Measurements from ENCODE around the gene TBPL1.
"Not testable (repeated sequence)": the region's sequence is repeated elsewhere in the genome, so short reads cannot be mapped to it uniquely, and the experiment has no call there.

The TBPL1 gene

DNA sequence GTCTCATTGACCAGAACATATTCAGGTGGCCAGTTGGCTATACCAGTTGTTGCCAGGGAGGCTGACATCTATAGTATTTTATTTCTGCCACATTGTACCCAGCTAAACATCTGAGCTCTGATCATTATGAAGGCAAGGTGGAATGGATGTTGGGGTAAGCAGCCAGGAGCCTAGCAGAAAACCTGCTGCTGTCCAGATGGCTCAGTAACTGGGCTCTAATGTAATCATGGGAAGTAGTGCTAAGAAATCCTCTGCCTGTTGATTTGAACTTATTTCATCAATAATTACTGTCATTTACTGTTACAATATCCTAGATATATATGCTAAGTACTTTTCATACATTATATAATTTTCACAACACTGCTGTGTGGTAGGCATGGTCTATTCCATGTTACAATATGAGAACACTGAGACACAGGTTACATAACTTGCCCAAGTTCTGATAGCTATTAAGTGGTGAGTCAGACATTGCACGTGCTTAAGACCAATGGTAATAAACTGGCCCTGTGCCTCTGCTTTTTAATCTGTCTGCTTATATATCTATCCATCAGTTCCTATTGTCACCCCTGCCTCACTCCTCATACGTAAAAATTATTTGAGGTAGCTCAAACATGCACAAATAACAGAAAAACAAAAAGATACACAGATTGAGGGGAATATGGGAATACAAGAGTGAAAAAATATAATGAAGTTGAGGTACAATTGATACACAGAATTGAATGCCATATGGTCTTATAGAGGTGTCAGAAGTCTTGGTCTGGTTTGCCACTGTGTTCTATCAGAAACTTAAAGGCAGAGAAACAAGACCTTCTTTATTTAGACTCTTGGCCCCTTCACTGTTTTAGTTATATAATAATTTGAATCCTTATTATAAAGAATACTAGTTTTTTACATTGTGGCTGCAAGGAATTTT is 25.2 kb downstream of the TBPL1 start:
- DNase-seq: no peak

DNA sequence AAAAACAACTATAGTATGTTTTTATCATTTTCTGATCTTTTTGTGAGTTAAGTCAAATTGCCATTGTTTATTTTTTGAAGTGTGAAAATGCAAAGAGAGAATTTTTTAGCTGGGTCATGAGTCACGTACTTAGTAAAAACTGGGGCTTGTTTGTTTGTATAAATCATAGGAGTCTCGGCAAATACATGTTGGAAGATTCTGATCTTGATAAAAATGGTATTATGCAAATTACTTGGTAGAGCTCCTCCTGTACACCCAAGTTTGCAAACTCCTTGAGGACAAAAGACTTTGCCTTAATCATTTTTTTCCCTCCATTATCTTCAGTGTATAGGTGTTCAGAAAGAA is 25.8 kb downstream of the TBPL1 start:
- no peak for DNase-seq

DNA sequence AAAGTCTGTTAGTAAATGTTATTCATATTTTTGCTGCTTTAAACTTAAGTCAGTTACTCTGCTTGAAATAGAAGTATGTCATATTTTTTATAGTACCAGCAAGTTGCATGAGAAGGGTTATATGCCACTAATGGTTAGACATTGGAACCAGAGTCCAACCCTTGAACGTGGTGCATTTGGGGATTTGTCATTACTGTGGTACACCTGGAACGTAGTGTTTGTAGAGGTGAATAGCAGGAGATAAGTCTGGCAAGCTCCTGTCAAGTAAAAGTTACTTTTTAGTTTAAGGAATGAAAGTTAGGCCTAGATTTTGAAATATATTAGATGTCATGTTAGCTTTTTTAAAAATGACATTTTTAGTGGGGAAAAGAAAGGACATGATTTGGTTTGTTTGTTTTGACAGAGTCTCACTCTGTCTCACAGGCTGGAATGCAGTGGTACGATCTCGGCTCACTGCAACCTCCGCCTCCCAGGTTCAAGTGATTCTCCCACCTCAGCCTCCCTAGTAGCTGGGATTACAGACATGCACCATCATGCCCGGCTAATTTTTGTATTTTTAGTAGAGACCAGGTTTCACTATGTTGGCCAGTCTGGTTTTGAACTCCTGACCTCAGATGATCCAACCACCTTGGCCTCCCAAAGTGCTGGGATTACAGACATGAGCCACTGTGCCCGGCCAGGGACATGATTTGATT is 26.4 kb downstream of the TBPL1 start:
- not testable (repeated sequence) for DNase-seq

DNA sequence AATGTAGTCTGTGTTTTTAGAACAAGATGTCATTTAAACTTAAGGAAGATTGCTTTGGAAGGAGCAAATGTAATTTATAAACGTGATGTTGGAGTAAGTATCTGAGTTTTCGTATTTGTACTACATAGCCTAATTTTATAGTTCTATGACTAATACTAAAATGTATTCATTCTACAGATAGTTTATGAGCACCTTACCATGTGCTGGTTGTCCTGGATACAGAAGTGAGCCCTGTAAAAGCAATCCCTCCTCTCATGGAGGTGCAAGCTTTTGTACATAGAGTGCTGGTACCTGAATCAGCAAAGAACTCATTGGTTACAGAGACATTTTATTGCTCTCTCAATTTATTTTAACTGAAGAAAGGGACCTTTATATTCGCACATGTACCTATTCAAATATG is 27.1 kb downstream of the TBPL1 start:
- DNase-seq: peak; percentile 67 to 87

DNA sequence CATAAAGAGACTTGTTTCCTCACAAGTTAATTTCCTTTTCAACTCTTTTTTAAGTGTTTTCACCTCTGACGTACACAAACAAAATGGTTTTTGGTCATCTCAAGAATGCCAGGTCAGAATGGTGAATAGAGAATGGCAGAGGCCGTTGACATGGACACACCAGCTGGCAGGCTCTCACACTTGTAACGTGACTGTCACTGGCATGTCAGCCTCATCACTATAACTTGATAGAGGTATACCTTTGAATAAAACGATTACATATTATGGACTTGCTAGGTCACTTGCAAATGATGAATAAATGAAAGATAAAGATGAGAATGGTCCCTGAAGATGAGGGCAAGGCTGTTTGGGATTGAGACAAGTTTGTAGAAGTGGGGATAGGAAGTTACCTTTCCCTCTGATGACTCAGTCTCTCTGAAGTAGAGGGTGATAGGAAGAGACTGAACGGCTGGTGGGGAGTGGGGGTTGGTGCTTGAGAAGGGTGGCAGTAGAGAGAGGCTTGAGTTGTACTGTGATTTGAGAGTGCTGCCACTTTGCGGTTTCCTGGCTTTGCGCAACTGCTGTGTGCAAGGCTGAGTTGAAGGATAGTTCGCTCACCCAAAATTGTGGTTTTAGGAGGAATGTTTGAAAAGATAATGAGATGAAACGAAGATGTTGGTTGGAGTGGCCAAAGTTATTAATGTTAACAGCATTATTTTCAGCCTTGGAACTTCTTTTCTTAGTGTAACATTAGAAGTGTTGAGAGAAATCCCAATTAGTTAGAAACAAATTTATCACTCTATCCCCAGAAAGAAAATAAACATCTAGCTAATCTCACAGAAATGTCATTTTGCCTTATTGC is 30.3 kb downstream of the TBPL1 start:
- DNase-seq: no peak

DNA sequence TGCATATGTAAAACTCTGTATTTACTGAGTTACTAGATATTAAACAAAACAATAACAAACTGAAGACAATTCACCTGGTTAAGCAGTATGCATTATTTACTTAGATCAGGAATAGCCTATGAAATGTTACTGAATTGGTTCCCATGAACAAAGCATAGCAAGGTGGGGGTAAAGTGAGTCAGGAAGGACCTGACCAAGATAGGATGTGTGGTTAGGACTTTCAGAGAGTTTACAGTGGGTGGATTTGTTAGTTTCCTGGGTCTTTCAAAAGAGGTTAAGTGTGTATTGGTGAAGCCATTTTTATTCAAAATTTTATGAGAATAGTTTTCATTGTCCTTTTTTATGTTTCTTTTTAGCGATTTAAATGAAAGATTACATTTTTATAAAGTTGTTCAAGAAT is 32.9 kb downstream of the TBPL1 start:
- DNase-seq: no peak

DNA sequence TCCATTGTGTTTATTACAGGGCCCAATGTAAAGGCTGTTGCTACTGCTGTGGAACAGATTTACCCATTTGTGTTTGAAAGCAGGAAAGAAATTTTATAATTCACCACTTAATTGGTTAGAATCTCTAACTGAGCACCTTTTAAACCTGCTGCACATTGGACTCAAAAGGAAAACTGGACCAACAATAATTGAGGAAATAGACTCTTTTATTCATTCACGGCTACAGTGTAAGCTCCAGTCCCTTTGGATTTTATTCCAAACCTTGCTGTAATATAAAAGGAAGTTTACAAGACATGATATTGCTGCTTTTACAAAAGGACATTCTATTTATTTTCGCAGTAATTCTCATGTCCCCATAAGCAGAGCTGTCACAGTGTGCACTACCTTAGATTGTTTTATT is 33.9 kb downstream of the TBPL1 start:
- no peak for DNase-seq

DNA sequence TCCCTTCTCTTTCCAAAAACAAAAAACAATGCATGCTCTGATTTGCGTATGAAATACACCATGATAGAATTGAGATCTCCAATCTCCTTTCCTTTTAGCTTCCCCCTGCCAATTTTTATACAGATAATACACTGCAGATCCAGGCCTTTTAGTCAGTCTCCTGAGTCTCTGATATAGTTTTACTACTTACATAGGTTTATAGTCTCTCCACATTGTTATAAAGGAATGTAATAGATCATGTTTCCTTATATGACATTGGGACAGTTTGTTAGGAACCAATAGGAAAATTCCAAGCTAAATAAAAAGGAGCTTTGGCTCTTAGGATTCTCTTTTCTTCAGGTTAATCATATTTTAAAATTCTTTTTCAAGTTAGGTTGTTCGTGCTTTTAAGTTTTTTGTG is 36.5 kb downstream of the TBPL1 start:
- DNase-seq: no peak

DNA sequence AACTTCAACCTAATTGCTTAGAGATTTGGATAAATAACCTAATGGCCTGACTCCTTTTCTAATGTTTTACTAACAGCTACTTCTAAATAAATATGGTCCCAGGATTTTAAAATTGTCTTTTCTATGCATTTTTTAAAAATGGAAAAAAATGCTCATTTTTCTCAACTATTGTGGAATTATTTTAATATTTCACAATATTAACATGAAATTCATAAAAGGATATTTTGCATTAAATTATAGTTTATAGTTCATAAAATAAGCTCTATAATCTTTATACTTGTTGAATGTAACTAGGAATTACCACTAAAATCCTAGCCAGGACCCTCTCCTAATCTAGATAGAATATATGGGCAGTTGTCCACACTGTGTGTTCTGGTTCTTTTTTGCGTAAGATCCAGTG is 37.3 kb downstream of the TBPL1 start:
- no peak for DNase-seq

DNA sequence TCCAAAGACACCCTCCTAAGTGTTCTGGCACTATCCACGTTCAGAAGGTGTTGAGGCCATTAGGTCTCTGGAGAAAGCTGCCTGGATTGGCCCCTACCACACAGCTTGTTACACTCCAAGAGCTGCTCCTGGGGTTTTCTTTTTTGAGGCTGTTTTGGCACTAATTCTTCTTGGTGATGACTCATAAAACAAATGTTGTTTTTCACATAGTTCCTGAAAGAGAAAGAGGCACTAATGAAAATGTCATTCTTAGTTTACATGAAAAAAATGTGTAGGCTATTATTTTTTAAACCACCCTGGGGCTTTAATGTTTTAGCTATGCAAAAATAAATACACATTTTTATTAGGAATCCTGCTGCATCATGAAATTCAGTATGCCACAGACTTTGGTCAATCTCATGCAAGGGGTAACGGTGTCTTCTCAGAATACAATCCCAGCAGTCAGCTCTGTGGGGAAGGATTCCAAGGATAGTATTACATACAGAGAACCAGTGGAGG is 38.1 kb downstream of the TBPL1 start:
- DNase-seq: no peak

DNA sequence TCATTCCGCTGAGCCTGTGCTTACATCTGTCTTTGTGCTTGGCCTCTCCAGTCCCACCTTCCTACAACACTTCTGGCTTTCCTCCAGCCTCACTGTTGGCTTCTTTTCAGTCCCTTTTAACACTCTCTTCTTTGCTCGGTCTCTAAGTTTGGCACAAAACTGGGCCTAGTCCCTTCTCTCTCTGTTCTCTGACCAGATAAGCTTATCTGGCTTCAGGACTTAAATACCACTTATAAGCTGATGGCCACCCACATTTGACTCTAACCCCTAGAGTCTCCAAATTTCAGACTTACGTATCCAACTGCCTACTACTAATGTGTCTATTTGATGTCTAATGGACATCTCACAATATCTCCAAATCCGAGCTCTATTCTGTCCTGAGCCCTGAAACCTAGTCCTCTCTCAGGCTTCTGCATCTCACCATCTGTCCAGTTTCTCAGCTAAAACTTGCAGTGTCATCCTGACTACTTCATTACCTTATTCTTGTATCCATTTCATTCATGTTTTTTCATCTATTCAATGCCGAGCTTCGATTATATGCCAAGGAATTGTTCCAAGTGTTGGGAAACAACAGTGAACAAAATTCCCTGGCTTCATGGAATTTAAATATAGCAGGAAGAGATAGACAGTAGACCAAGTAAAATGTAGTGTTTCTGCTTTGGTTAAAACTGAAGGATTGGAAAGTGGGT is 40.1 kb downstream of the TBPL1 start:
- DNase-seq: no peak

DNA sequence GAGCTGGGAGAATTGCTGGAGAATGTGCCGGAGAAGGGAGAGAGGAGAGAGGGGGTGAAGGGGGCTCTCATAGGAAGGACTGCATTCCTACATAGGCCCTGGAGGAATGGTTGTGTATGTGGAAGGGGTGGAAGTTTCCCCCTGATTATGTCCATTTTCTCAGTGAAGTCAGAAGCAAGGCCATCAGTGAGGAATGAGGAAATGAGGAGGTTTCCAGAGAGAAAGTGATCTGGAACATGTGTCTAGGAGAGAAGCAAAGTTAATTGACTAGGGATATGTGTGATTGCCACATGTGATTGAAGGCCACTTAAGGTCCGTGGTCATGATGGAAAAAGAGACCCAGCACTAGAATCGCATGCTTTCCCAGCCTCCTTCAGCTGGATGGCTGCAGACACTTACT is 42.3 kb downstream of the TBPL1 start:
- DNase-seq: no peak

DNA sequence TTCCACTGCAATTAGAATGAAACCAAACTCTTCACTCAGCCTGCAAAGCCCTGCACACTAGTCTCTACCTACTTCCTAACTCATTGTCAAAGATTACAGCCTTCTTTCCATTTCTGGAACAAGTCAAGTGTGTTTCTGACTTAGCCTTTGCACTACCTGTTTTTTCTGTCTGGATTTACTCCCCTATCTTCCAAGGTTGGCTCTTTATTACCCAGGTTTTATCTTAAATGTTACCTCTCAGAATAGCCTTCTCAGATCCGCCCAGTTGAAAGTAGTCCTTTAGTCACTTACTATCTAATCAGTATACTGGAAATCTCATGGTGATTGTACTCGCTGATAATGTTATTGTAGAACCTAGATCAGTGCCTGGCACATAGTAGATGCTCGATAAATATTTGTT is 42.7 kb downstream of the TBPL1 start:
- DNase-seq: no peak

DNA sequence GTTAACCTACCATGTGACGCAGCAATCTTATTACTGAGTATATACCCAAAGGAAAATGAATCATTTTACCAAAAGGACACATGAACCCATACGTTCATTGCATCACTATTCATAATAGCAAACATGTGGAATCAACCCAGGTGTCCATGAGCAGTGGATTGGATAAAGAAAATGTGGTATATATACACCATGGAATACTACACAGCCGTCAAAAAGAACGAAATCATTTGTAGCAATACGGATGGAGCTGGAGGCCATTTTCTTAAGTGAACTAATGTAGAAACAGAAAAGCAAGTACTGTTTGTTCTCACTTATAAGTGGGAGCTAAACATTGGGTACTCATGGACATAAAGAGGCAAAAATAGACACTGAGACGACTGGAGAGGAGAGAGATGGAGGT is 44.2 kb downstream of the TBPL1 start:
- no peak for DNase-seq

DNA sequence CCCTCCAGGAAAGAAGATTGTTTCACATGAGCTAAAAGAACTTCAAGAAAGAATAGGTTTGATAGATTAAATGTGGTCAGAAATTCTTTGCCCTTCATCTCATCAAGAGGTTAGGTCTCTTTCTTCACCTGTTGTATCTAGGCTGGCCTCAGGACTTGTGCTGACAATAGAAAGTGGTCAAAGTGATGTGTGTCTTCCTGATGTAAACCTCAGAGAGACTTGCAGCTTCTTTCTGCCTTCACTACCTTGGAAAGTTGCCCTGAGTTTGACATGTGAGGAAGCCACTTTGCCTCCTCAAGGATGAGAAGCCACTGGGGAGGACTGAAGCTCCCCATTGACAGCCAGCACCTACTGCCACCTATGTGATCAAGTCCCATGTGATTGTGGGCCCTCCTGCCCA is 46.3 kb downstream of the TBPL1 start:
- no peak for DNase-seq

DNA sequence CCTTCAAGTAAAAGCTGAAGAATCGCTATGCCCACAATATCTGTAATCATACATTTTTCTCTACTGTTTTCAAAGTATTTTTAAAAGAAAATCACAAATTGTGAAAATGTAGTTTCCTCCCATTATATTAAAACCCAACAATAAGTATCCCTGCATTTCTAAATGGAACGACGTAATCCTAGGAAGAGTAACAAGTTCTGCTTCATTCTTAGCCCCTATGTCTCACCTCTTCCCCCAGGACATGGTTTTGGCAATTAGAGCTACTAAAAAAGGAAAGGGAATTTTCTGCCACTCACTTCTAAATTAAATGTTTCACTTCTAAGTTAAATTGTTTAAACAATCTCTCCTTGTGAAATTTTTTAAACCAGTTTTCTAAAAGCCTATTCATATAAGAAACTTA is 47.4 kb downstream of the TBPL1 start:
- DNase-seq: no peak

DNA sequence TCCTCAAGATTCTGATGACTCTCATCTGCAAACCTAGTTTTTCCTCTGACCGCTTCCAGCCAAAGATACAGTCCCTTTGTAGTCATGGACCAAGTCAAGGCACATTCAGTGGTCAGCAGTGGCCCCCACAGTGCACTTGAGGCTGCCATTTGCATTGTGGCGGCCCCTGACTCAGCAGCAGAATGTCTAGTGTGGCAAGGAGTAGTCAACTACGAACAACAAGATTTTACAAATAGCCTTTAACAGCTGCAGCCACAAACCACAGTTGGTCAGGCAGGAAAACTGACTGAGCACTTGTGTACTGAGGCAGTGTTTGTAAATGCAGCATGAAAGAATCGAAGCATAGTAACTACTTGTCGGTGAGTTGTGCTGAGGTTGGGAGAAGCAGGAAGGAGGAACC is 49.8 kb downstream of the TBPL1 start:
- DNase-seq: no peak

DNA sequence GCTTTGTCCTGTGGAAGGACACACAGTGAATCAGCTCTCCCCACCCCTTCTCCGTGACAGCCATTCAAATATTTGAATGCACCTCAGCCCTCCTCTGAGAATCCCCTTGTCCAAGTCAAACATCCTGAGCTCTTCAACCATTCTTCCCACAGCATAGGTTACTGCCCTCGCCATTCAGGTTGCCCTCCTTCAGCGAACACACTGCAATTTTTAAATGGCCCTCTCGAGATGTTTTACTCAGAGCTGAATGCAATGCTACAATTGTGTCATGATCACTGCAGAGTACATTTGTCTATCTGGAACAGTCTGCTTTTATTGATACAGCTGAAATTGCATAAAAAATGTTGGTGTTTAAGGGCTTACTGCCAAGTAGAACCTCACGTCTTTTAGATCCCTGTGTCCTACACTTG is 50.5 kb downstream of the TBPL1 start:
- DNase-seq: no peak

DNA sequence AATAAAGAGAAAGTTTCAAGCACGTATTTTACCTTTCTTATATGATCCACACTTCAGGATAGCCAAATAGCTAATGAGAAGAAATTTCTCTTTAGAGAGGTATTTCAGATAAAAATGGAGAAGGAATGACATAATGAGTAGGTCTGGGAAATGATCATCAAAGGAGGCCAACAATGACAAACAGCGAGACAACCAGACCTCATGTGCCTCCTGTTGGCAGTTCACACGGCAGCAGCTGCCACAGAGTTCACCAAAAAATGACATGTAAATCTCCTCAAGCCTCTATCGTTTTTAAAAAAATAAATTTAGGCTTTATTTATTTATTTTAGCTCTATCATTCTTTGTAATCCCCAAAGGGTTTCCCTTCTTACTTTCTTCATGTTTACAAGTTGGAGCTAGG is 51.7 kb downstream of the TBPL1 start:
- no peak for DNase-seq

DNA sequence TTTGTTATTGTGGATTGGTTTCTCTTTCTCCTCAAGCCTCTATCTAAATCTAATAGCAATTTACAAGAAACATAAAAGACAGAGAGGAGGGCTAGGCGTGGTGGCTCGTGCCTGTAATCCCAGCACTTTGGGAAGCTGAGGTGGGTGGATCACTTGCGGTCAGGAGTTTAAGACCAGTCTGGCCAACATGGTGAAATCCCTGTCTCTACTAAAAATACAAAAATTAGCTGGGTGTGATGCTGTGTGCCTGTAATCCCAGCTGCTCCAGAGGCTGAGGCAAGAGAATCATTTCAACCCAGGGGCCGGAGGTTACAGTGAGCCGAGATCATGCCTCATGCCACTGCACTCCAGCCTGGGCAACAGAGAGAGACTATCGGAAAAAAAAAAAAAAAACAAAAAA is 52.8 kb downstream of the TBPL1 start:
- DNase-seq: no peak

DNA sequence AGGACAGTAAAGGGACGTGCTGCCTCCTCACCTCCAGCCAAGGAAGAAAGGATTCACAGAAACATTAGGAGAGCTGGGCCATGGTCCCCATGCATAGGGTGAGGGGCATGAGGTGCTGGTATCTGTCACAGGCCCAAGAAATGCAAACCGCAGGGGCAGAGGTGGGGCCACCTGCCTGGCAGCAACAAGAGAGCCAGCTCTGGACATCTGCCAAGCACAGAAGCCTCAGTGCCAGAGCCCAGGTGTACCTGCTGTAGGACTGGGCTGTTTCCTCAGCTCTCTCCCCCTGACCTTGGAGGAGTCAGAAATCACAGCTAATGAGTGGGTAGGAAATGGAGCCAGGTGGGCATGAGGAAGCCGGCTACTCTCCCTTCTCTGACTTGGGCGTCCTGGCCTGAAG is 54.1 kb downstream of the TBPL1 start:
- no peak for DNase-seq

DNA sequence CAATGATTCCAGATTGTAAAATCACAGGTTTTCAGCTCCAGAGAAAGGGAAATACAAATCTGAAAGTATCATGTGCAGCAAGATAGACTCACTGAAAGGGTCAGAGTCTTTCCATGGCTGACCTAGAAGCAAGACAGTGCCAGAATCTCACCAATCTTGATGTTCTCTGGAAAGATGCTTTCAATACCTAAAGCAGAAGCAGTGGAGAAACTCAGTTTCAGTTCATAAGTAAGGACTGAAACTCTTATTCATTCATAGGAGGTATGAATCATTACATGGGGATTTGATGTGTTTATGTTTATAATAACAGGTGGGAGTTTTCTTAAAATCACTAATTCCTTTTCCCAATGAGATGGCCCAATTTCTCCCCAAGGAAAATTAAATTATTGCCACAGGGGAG is 56.9 kb downstream of the TBPL1 start:
- DNase-seq: no peak

DNA sequence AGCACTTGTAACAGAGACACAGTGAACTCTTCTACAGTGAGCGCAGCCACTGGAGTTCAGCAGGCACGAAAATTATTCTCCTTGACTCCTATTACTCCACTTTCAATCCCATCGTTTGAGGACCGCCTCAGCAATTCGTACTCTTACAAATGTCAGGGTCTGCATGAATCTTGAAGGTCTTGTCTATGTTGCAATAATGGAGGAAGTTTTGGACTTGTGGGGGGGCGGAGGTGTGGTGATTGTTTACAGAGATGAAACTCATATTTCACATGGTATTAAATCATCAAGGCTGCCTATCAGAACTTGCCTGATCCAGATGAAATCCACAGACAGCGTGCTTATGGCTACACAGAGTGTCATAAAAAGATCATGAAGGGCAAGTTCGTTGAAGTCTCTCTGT is 57.4 kb downstream of the TBPL1 start:
- DNase-seq: no peak

Measured in NCI-H526 (cell line).